ENCODE results near the gene EBF4. TPM values are rescaled to one million over a fixed set of nuclear protein-coding genes. Genes with fewer than 3 reads are reported as not detected.

EBF4 gene
- total and polyA plus RNA-seq, 2 of the 8 experiments (the other 6 are each of a cell fraction or from before 2014, with no cell fraction given): 1.2 to 2.9 TPM

- Histone ChIP-seq H4K8ac (ENCODE audit: extremely low read depth, insufficient read depth, low read length) (no peak overlapping the region), H3K14ac (ENCODE audit: insufficient read length) (no peak overlapping the region), H2AK5ac (ENCODE audit: low read depth, low read length) (no peak overlapping the region), H4K91ac (replicated peaks; ENCODE audit: insufficient read length, low read length) (no peak overlapping the region), H3K9me3 (ENCODE audit: insufficient read depth in 2 of 2, low read depth in 1 of 2, low read length in 1 of 2) (no peaks in the 10 kb centered on the region), H2BK120ac (replicated peaks; ENCODE audit: low read depth, low read length) (no peak overlapping the region), H3K4ac (replicated peaks; ENCODE audit: insufficient read length, low read depth, low read length) (no peak overlapping the region), H3K18ac (ENCODE audit: extremely low read depth, low read length) (no peak overlapping the region), H2AFZ (ENCODE audit: low read length) (peak overlapping the region; percentile 95; the same call in 1 of the 2 replicates), H3K23ac (ENCODE audit: insufficient read length) (no peak overlapping the region), H3K27ac (ENCODE audit: low read depth, low read length) (no peak overlapping the region), H3K36me3 (ENCODE audit: control insufficient read depth in 2 of 4, insufficient read depth in 4 of 4, low read length in 3 of 4) (peaks cover 0 to 3% (median 0%) of the 10 kb centered on the region in 4 experiments; a peak in 1 of 8 replicates), H4K20me1 (replicated peaks in 1 of 2; ENCODE audit: control insufficient read depth in 1 of 2, insufficient read depth in 2 of 2, low read length in 2 of 2) (peaks cover 0 to 2% of the 10 kb centered on the region in 2 experiments), H4K5ac (ENCODE audit: insufficient read length, low read depth, low read length) (no peak overlapping the region), H3K9ac (replicated peaks in 1 of 4; ENCODE audit: extremely low read depth in 1 of 4, low read depth in 3 of 4, low read length in 3 of 4) (no peak overlapping the region), H3K4me2 (ENCODE audit: insufficient read depth in 1 of 2, low read depth in 2 of 2, low read length in 2 of 2) (no peak overlapping the region), H3K79me2 (ENCODE audit: control insufficient read depth in 1 of 2, insufficient read depth in 2 of 2, low read length in 2 of 2) (no peaks in the 10 kb centered on the region), H2BK12ac (ENCODE audit: low read depth, low read length) (peak overlapping the region; percentile 56; the same call in 1 of the 2 replicates), H3K79me1 (ENCODE audit: low read depth, low read length) (no peaks in the 10 kb centered on the region), H3K4me3 (ENCODE audit: extremely low read depth in 1 of 4, insufficient read depth in 2 of 4, low read depth in 3 of 4, low read length in 4 of 4) (no peak overlapping the region), H2BK15ac (ENCODE audit: low read length) (peak overlapping the region; percentile 46; the same call in 1 of the 2 replicates), H3K56ac (replicated peaks; ENCODE audit: insufficient read length, low read depth, low read length) (no peak overlapping the region), H3K27me3 (replicated peaks in 1 of 4; ENCODE audit: control insufficient read depth in 3 of 4, extremely low read depth in 1 of 4, insufficient read depth in 3 of 4, low read length in 3 of 4) (peaks cover 14 to 34% (median 30%) of the 10 kb centered on the region in 4 experiments), H3K23me2 (ENCODE audit: low read depth, low read length) (peaks cover 13% of the 10 kb centered on the region; the same call in 1 of the 2 replicates), H2BK20ac (ENCODE audit: low read length) (peak overlapping the region; percentile 43; the same call in 1 of the 2 replicates), H2BK5ac (ENCODE audit: low read depth, low read length) (0 out of 2 replicates have a peak overlapping the region, but pooled peaks have one; percentile 52), H3K4me1 (replicated peaks in 1 of 4; ENCODE audit: control insufficient read depth in 3 of 4, insufficient read depth in 4 of 4, low read length in 3 of 4) (peaks cover 0 to 25% (median 9%) of the 10 kb centered on the region in 4 experiments; a peak in 6 of 7 replicates)
- DNase-seq (ENCODE audit: low read depth in 1 of 2, low spot score in 2 of 2) (peak in 1 of 2 experiments; percentile 68), FAIRE-seq (peak; percentile 94)
- 49% methylated on average over 5 of the region's 5 CpGs; no CpG with 5 or more reads in 1 of the 2 experiments for WGBS, 2 experiments (ENCODE audit: extremely low coverage in 1 of 2, insufficient coverage in 1 of 2, insufficient read length in 1 of 2, insufficient replicate concordance in 2 of 2, low coverage in 1 of 2, low lambda C conversion rate in 2 of 2, missing lambda C conversion rate in 1 of 2)
- ChIA-PET POLR2A (ENCODE audit: partially characterized antibody) (interaction anchor here (1.1 to 1.5 kb wide), 5 partner anchors 38 to 96 kb away, joined by 3 to 5 read pairs (median 4); no protein-coding TSS in a partner anchor), CTCF (ENCODE audit: partially characterized antibody) (interaction anchor here (0.6 to 9.0 kb wide), 41 partner anchors 11 to 513 kb away, joined by 3 to 151 read pairs (median 6); partner anchors contain the start of genes C20orf141, CPXM1, EBF4 and PCED1A)
- peak; percentile 96 to 98 for TF ChIP-seq RAD21 (IDR thresholded peaks at IDR 0.05 in 1 of 2, conservative IDR thresholded peaks at IDR 0.05 in 1 of 2; ENCODE audit: low read depth in 2 of 2, low read length in 2 of 2)
- no peak for TF ChIP-seq KDM5A (IDR thresholded peaks at IDR 0.05; ENCODE audit: low read length)
- no peak for TF ChIP-seq CBX5 (IDR thresholded peaks at IDR 0.05; ENCODE audit: low read depth, low read length)
- TF ChIP-seq CTCF (IDR thresholded peaks at IDR 0.05; ENCODE audit: control extremely low read depth in 1 of 3, insufficient read depth in 1 of 3, low read depth in 1 of 3, low read length in 3 of 3): peak; percentile 97 to 98 (median 97)
Observed at GRCh38 chr20:2756056-2756611, 63.6 kb downstream of the EBF4 start.

Measured in H1 (cell line).